ENCODE measurements around the gene ZNF516. TPM values are rescaled to one million over a fixed set of nuclear protein-coding genes. Genes with fewer than 3 reads are reported as not detected.
A peak's percentile ranks its signal among the peaks of the same experiment; 100 is the strongest.

ZNF516 gene
- total and polyA plus RNA-seq, 10 of the 15 experiments (the other 5 are each of a cell fraction or from before 2014, with no cell fraction given), result 2.0 to 32.0 (median 8.3) TPM

DNA sequence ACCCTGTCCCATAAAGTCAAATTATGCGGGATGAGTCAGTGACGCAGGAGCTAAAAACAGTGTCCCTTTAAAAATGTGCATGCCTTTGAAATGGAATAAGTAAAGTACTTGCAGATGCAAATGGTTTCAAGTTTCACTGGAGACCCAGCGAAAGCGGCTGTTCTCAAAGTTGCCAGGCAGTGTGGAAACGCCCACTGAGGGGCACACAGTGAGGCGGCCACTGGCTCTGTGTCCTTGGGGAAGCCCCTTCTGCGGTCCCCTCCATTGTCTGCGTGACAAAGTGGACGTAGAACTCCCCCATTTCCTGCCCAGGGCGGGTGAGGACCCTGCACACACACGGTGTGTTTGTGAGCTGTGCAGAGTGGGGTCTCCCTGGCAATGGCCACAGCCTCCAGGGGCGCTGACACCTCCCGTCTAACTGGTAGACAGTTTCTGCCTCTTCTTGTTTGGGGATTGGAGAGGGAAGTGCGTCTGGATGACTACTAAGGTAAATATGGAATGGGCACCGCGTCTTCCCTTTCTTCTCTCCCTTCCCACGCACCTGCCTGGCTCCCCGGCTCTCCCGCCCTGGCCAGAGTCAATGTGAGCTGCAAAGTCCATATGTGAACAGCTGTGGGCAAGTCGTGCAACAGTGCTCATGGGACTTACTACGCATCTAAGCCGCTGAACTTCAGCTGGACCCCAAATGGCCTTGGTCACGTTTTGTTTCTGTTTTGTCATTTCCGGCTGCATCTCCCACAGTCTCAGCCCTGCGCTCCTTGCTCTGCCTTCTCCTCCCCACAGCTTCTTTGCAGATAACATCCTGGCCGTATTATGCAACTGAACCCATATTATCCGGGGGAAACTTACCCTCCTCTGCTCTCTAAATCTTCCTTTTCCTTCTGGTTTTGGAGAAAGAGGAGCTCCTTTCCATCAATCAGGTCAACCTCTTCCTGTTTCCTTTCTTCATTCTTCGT is 33.7 kb upstream of the ZNF516 start (continued):
- TF ChIP-seq TCF3 (IDR thresholded peaks at IDR 0.05; ENCODE audit: borderline replicate concordance, insufficient read depth, low read depth, low read length) (0 out of 2 replicates have a peak, but pooled peaks have one; percentile 36), PKNOX1 (IDR thresholded peaks at IDR 0.05) (no peak), RBBP5 (conservative IDR thresholded peaks at IDR 0.05) (no peak), CREB1 (IDR thresholded peaks at IDR 0.05; ENCODE audit: low read depth) (peak; percentile 36), MAX (IDR thresholded peaks at IDR 0.05; ENCODE audit: low read depth, low read length) (no peak), SRF (IDR thresholded peaks at IDR 0.05; ENCODE audit: low read depth in 2 of 2, low read length in 2 of 2) (no peak), EP300 (IDR thresholded peaks at IDR 0.05; ENCODE audit: borderline replicate concordance in 1 of 2, control insufficient read depth in 1 of 2, low read depth in 2 of 2, low read length in 2 of 2) (no peak), BCL3 (IDR thresholded peaks at IDR 0.05; ENCODE audit: borderline replicate concordance, insufficient read depth, low read depth, low read length, poor library complexity, severe bottlenecking) (no peak), GATAD2B (conservative IDR thresholded peaks at IDR 0.05; ENCODE audit: low read depth) (peak; percentile 52; the same call in 1 of the 2 replicates), KDM1A (IDR thresholded peaks at IDR 0.05; ENCODE audit: borderline replicate concordance) (no peak)
- TF ChIP-seq, protein P1, sequence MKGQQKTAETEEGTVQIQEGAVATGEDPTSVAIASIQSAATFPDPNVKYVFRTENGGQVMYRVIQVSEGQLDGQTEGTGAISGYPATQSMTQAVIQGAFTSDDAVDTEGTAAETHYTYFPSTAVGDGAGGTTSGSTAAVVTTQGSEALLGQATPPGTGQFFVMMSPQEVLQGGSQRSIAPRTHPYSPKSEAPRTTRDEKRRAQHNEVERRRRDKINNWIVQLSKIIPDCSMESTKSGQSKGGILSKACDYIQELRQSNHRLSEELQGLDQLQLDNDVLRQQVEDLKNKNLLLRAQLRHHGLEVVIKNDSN (IDR thresholded peaks at IDR 0.05; ENCODE audit: borderline replicate concordance, extremely low read length, insufficient read depth, low read depth, low read length), result no peak
- TF ChIP-seq, protein P2, sequence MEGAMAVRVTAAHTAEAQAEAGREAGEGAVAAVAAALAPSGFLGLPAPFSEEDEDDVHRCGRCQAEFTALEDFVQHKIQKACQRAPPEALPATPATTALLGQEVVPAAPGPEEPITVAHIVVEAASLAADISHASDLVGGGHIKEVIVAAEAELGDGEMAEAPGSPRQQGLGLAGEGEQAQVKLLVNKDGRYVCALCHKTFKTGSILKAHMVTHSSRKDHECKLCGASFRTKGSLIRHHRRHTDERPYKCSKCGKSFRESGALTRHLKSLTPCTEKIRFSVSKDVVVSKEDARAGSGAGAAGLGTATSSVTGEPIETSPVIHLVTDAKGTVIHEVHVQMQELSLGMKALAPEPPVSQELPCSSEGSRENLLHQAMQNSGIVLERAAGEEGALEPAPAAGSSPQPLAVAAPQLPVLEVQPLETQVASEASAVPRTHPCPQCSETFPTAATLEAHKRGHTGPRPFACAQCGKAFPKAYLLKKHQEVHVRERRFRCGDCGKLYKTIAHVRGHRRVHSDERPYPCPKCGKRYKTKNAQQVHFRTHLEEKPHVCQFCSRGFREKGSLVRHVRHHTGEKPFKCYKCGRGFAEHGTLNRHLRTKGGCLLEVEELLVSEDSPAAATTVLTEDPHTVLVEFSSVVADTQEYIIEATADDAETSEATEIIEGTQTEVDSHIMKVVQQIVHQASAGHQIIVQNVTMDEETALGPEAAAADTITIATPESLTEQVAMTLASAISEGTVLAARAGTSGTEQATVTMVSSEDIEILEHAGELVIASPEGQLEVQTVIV (IDR thresholded peaks at IDR 0.05; ENCODE audit: borderline replicate concordance, partially characterized antibody), result no peak
- TF ChIP-seq, protein P3, sequence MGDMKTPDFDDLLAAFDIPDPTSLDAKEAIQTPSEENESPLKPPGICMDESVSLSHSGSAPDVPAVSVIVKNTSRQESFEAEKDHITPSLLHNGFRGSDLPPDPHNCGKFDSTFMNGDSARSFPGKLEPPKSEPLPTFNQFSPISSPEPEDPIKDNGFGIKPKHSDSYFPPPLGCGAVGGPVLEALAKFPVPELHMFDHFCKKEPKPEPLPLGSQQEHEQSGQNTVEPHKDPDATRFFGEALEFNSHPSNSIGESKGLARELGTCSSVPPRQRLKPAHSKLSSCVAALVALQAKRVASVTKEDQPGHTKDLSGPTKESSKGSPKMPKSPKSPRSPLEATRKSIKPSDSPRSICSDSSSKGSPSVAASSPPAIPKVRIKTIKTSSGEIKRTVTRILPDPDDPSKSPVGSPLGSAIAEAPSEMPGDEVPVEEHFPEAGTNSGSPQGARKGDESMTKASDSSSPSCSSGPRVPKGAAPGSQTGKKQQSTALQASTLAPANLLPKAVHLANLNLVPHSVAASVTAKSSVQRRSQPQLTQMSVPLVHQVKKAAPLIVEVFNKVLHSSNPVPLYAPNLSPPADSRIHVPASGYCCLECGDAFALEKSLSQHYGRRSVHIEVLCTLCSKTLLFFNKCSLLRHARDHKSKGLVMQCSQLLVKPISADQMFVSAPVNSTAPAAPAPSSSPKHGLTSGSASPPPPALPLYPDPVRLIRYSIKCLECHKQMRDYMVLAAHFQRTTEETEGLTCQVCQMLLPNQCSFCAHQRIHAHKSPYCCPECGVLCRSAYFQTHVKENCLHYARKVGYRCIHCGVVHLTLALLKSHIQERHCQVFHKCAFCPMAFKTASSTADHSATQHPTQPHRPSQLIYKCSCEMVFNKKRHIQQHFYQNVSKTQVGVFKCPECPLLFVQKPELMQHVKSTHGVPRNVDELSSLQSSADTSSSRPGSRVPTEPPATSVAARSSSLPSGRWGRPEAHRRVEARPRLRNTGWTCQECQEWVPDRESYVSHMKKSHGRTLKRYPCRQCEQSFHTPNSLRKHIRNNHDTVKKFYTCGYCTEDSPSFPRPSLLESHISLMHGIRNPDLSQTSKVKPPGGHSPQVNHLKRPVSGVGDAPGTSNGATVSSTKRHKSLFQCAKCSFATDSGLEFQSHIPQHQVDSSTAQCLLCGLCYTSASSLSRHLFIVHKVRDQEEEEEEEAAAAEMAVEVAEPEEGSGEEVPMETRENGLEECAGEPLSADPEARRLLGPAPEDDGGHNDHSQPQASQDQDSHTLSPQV (IDR thresholded peaks at IDR 0.05), result no peak
- TF ChIP-seq, protein P4, sequence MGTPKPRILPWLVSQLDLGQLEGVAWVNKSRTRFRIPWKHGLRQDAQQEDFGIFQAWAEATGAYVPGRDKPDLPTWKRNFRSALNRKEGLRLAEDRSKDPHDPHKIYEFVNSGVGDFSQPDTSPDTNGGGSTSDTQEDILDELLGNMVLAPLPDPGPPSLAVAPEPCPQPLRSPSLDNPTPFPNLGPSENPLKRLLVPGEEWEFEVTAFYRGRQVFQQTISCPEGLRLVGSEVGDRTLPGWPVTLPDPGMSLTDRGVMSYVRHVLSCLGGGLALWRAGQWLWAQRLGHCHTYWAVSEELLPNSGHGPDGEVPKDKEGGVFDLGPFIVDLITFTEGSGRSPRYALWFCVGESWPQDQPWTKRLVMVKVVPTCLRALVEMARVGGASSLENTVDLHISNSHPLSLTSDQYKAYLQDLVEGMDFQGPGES (IDR thresholded peaks at IDR 0.05), result no peak

Data from GM12878 (cell line).